ENCODE results near the gene MCRIP2.

Gene MCRIP2

GRCh38 chr16:667780-668518 is 26.3 kb downstream of the MCRIP2 start, which contains the start of gene RHOT2:
Gene RHOT2, plus strand, starts transcription at chr16:668132. Its CDS starts 68 bp downstream, at chr16:668200.
- peak; percentile 76 to 88 for DNase-seq (ENCODE audit: extremely low read depth in 1 of 2, low read depth in 1 of 2)

- DNase-seq (ENCODE audit: extremely low read depth in 1 of 2, low read depth in 1 of 2) = no peak
Measured at GRCh38 chr16:668519-669171, 27.0 kb downstream of the MCRIP2 start.

- no peak for DNase-seq (ENCODE audit: extremely low read depth in 1 of 2, low read depth in 1 of 2)
Measured at GRCh38 chr16:669666-670065, 28.0 kb downstream of the MCRIP2 start.

- DNase-seq (ENCODE audit: extremely low read depth in 1 of 2, low read depth in 1 of 2) = no peak
Measured at GRCh38 chr16:670485-671352, 29.1 kb downstream of the MCRIP2 start.

- DNase-seq (ENCODE audit: extremely low read depth in 1 of 2, low read depth in 1 of 2) = no peak
Measured at GRCh38 chr16:671353-672131, 29.9 kb downstream of the MCRIP2 start.

GRCh38 chr16:672371-672770 is 30.7 kb downstream of the MCRIP2 start:
- DNase-seq (ENCODE audit: extremely low read depth in 1 of 2, low read depth in 1 of 2) = no peak

- no peak for DNase-seq (ENCODE audit: extremely low read depth in 1 of 2, low read depth in 1 of 2)
Measured at GRCh38 chr16:672851-673250, 31.2 kb downstream of the MCRIP2 start.

- DNase-seq (ENCODE audit: extremely low read depth in 1 of 2, low read depth in 1 of 2) = no peak
Measured at GRCh38 chr16:673399-673991, 31.9 kb downstream of the MCRIP2 start.

GRCh38 chr16:674214-674881 is 32.7 kb downstream of the MCRIP2 start:
- DNase-seq (ENCODE audit: extremely low read depth in 1 of 2, low read depth in 1 of 2) = no peak

GRCh38 chr16:674968-675883 is 33.6 kb downstream of the MCRIP2 start, which contains the start of gene RHBDL1:
Gene RHBDL1, plus strand, starts transcription at chr16:675671. Its CDS starts 120 bp downstream, at chr16:675791.
- no peak for DNase-seq (ENCODE audit: extremely low read depth in 1 of 2, low read depth in 1 of 2)

- DNase-seq (ENCODE audit: extremely low read depth in 1 of 2, low read depth in 1 of 2) = no peak
Measured at GRCh38 chr16:675884-676564, 34.4 kb downstream of the MCRIP2 start.

- DNase-seq (ENCODE audit: extremely low read depth in 1 of 2, low read depth in 1 of 2) = no peak
Measured at GRCh38 chr16:676565-676902, 34.9 kb downstream of the MCRIP2 start.

- DNase-seq (ENCODE audit: extremely low read depth in 1 of 2, low read depth in 1 of 2) = no peak
Measured at GRCh38 chr16:676913-677312, 35.3 kb downstream of the MCRIP2 start.

GRCh38 chr16:677316-678190 is 35.9 kb downstream of the MCRIP2 start:
- no peak for DNase-seq (ENCODE audit: extremely low read depth in 1 of 2, low read depth in 1 of 2)

- DNase-seq (ENCODE audit: extremely low read depth in 1 of 2, low read depth in 1 of 2) = no peak
Measured at GRCh38 chr16:678209-678857, 36.7 kb downstream of the MCRIP2 start.

All from activated CD8-positive, alpha-beta memory T cell treated with anti-CD3 and anti-CD28 coated beads for 1 hour (primary cell).